HL-60/S4 treated with phorbol 12-myristate 13-acetate at 8.2 ng/mL for 4 days and 3 days (cell line): ENCODE results near the gene CBLB.
"Not testable (repeated sequence)": the region's sequence is repeated elsewhere in the genome, so short reads cannot be mapped to it uniquely, and the experiment has no call there.

Experiments used
- in situ Hi-C: fragments of 300-500 bp; cut with MboI; formaldehyde crosslinking; loops from 2 replicates; pipeline ENCODE4 v1.15.0; 2022; ENCODE audit warnings: low sequenced_read_pairs

Gene CBLB

GRCh38 chr3:105823149-105823867 is 45.5 kb downstream of the CBLB start:
- in situ Hi-C loops, result no loop called here

GRCh38 chr3:105822171-105823123 is 46.4 kb downstream of the CBLB start:
- in situ Hi-C loops, result no loop called here

DNA sequence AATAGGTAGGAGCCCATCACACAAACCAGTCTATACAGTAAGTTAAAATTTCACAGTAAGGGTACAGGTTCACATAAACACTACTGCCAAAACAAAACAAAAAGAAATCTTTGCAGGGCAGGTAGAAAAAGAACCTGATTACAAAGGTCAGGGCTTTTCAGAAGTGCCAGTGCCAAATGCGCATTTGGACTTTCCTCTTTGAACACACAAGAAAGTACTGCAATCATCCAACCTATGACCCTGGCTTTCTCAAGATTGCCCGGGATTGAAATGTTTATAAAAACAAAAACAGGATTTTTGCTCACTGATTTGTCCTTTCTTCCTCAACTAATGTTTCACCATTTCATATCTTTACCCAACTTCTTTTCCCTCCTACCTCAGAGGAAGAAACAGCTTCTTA is 47.4 kb downstream of the CBLB start:
- in situ Hi-C loops, result no loop called here

GRCh38 chr3:105816833-105817232 is 52.0 kb downstream of the CBLB start:
- in situ Hi-C loops, result no loop called here

DNA sequence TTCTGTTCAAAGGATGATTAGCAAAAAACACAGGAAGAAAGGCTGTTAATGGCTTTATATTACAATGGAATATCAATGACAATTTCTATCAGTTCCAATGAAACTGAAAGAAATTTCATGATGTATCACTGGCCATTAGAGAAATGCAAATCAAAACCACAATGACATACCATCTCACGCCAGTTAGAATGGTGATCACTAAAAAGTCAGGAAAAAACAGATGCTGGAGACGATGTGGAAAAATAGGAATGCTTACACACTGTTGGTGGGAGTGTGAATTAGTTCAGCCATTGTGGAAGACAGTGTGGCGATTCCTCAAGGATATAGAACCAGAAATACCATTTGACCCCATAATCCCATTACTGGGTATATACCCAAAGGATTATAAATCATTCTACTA is 53.5 kb downstream of the CBLB start:
- in situ Hi-C loops, result not testable (repeated sequence)

- in situ Hi-C loops, result no loop called here
These were observed 55.1 kb downstream of the CBLB start for GRCh38 chr3:105813710-105814109.

GRCh38 chr3:105812194-105812586 is 56.6 kb downstream of the CBLB start:
- in situ Hi-C loops, result no loop called here

GRCh38 chr3:105811518-105812193 is 57.2 kb downstream of the CBLB start:
- in situ Hi-C loops, result no loop called here

GRCh38 chr3:105809208-105809888 is 59.5 kb downstream of the CBLB start:
- in situ Hi-C loops, result no loop called here

- in situ Hi-C loops, result no loop called here
These were observed 61.1 kb downstream of the CBLB start for GRCh38 chr3:105807701-105808100.

- in situ Hi-C loops, result no loop called here
These were observed 61.7 kb downstream of the CBLB start for GRCh38 chr3:105807146-105807545.

DNA sequence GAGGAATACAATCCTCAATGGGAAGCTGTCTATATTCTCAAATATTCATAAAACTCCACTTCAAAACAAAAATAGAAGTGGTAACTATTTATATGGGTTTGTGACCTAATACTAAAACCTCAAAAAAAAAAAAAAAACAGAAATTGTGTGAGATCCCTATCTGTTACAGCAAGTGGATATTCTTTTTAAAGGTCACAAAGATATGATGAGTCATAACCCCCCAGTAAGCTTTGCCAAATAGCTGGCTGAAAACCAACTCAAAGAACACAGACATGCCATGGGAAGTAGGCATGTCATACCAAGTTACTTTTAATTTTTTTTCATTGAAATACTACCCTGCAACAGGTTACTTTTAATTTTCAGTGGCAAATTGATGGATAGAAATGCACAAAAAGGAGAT is 62.5 kb downstream of the CBLB start:
- in situ Hi-C loops, result no loop called here

GRCh38 chr3:105805404-105805803 is 63.4 kb downstream of the CBLB start:
- in situ Hi-C loops, result no loop called here

DNA sequence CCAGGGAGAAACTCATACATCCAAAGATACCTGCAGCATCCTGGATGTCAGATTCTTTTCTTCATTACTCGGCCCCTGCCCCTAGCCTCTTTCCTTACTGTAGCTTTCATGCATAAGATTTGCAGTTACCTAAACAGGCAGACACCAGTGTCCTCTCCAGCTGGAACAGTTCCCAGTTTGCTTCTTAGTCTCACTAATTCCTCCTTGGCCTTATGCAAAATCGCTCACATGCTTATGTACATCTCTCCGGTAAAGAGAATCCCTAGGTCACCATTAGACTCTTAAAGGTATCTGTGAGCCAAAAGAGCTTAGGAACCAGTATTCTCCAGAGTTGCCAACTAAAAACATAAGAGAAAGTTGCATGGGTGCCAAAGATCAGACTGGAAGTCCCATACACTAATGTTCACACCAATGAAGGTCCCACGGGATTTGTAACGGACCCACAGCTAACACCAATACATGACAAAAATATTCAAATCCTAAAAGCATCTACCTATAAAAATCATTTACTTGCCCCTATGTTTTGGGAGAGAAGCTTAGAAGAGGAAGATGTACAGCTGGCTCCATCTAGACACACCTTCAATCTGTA is 66.6 kb downstream of the CBLB start:
- in situ Hi-C loops, result no loop called here

- in situ Hi-C loops, result no loop called here
These were observed 67.4 kb downstream of the CBLB start for GRCh38 chr3:105801397-105801796.

- in situ Hi-C loops, result no loop called here
These were observed 68.5 kb downstream of the CBLB start for GRCh38 chr3:105800320-105800719.

DNA sequence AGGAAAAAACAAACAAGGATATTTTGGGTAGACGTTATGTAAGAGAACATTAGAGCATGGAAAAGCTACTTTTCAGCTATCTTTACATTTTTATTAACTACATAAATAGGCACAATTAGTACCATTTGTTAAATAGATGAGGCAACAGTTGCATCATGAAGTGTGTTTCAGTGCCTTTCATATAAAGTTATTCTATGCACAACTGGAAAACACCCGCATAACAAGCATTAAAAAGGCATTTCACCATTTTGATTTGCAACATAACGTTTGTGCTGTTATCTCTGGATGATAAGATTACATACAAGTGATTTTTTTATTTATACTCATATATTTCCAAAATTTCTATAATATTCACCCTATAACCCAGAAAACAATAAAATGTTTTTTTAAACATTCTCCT is 69.5 kb downstream of the CBLB start:
- in situ Hi-C loops, result no loop called here

DNA sequence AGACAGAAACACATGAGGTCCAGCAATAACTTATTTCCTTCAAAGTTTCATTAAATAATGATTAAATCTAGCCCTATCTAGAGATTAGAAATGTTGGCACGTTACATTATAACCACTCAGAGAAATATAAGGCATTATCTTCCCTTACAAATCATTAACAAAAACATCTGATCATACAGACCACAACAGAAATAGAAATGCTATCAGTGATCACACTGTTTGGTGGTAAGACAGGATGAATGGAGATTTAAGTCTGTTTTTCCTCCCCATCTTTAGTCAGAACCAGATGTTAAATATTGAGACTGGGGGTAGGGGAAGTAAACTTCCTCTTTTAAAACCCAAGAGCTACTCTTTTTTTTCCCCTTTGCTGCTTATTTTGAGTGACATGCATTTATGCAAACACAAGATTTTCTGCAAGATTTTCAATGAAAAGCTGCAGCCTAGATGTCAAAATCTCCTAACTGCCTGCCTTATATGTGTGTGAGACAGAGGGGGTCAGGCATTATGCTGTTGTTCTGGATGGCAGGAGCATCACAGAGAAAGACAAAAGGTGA is 70.4 kb downstream of the CBLB start:
- in situ Hi-C loops, result no loop called here

GRCh38 chr3:105793040-105793439 is 75.8 kb downstream of the CBLB start:
- in situ Hi-C loops, result no loop called here
